GM12875 (cell line): Measurements from ENCODE around the gene CATSPERD.

Experiments
- H3K4me3 ChIP-seq: one replicate; pipeline ENCODE4 v1.5.1; 2011; ENCODE audit warnings: low read depth, low read length, control low read depth
- TF ChIP-seq, protein P1 (sequence below): IDR thresholded peaks from 2 replicates; pipeline ENCODE4 v1.5.1; 2011; ENCODE audit warnings: low read depth, mild to moderate bottlenecking, control low read depth, inconsistent platforms, low read length, moderate library complexity, borderline replicate concordance; ENCODE audit not compliant: insufficient read depth

The CATSPERD gene

GRCh38 chr19:5680437-5681368 lies 39.7 kb upstream of the CATSPERD start, which contains the start of the genes HSD11B1L and MICOS13:
HSD11B1L (plus strand) TSS chr19:5681027; CDS start chr19:5684833, 3,806 bp downstream.
MICOS13 (minus strand) TSS chr19:5680516; CDS start chr19:5680486, 30 bp downstream.
- TF ChIP-seq, protein P1, sequence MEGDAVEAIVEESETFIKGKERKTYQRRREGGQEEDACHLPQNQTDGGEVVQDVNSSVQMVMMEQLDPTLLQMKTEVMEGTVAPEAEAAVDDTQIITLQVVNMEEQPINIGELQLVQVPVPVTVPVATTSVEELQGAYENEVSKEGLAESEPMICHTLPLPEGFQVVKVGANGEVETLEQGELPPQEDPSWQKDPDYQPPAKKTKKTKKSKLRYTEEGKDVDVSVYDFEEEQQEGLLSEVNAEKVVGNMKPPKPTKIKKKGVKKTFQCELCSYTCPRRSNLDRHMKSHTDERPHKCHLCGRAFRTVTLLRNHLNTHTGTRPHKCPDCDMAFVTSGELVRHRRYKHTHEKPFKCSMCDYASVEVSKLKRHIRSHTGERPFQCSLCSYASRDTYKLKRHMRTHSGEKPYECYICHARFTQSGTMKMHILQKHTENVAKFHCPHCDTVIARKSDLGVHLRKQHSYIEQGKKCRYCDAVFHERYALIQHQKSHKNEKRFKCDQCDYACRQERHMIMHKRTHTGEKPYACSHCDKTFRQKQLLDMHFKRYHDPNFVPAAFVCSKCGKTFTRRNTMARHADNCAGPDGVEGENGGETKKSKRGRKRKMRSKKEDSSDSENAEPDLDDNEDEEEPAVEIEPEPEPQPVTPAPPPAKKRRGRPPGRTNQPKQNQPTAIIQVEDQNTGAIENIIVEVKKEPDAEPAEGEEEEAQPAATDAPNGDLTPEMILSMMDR = no peak
- peak within 1 kb of the TSS; percentile 85 for H3K4me3 ChIP-seq

DNA sequence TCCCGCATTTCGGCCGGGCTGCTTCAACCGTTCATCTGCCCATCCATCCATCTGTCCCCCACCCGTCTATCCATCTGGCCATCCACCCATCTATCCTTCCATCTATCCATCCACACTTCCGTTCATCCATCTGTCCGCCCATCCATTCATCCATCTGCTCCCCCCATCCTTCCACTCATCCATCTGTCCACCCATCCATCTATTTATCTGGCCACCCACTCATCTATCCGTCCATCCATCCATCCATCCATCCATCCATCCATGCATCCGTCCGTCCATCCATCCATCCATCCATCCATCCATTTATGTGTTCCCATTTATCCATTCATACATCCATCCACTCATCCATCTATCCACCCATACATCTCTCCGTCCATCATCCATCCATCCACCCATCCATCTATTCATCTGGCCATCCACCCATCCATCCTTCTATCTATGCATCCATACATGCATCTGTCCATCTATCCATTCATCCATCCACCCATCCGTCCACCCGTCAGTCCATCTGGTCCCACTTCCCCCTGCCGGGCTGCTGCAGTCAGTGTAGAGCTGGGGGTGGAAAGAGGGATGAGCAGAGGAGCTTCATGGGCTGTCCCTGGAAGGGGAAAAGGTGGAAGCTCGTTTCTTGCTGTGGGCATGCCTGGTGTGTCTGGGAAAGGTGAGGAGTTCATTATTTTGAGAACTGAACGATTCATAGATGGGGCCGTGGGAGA lies 38.9 kb upstream of the CATSPERD start:
- TF ChIP-seq, protein P1 = no peak

DNA sequence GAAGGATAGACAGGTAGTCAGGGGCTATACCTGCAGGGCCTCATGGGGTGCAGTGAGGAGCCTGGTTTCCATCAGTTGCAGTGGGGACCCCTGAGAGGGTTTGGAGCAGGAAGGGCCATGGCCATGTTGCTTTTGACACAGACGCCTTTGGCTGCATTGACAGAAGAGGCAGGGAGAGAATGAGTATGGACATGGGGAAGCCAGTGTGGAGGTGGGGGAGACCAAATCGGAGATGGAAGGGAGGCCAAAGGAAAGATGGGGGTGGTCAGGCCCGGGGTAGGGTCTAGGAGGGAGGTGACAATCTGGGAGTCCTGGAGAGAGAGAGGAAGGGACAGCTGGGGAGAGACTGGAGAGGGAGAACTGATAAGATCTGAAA lies 38.3 kb upstream of the CATSPERD start:
- TF ChIP-seq, protein P1 = no peak
- H3K4me3 ChIP-seq = no peak overlapping the region

More for the DNA sequence above, 38.9 kb upstream of the CATSPERD start:
- H3K4me3 ChIP-seq = peak overlapping the region; percentile 85

GRCh38 chr19:5683177-5683886 lies 37.1 kb upstream of the CATSPERD start:
- TF ChIP-seq, protein P1 = no peak
- no peak overlapping the region for H3K4me3 ChIP-seq

DNA sequence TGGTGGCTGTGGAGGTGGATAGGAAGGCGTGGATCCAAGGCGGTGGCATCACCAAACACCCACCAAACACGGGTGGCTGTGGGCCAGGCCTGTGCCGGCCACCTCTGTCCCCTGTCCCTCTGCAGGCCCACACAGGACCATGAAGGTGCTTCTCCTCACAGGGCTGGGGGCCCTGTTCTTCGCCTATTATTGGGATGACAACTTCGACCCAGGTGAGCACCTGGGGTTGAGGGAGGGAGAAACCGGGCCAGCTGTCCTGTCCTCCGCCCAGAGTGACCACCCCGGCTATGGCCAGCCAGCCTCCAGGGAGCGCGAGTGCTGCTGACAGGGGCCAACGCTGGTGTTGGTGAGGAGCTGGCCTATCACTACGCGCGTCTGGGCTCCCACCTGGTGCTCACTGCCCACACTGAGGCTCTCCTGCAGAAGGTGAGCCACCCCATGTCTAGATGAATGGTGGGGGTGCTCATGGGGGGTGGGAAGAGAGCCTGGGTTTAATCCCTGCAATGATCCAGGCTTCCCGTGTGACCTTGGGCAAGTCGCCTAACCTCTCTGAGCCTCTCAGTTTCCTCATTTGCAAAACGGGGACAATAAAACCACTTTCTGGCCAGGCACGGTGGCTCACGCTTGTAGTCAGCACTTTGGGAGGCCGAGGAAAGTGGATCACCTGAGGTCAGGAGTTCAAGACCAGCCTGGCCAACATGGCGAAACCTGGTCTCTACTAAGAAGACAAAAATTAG lies 35.6 kb upstream of the CATSPERD start:
- TF ChIP-seq, protein P1 = no peak
- H3K4me3 ChIP-seq = no peak overlapping the region

DNA sequence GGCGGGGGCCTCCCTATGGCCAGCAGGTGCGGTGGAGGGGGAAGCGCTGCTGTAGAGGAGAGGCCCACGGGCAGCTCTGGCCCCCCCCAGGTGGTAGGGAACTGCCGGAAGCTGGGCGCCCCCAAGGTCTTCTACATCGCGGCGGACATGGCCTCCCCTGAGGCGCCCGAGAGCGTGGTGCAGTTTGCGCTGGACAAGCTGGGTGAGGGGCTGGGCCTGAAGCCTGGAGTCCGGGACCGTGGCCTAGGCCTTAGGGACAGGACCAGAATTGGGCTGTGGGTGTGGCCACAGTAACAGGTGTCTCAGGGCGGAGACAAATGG lies 34.2 kb upstream of the CATSPERD start:
- peak overlapping the region; percentile 60 for H3K4me3 ChIP-seq
- TF ChIP-seq, protein P1 = no peak
